HG03575 (cell line): ENCODE results near the gene MOCOS.
A peak's percentile ranks its signal among the peaks of the same experiment; 100 is the strongest.
"Not testable (repeated sequence)": the region's sequence is repeated elsewhere in the genome, so short reads cannot be mapped to it uniquely, and the experiment has no call there.

Experiments
- ATAC-seq: cut with Tn5 transposase; IDR thresholded peaks from one replicate; pipeline ENCODE4 v1.9.1; 2021; ENCODE audit not compliant: unreplicated experiment, insufficient number of reproducible peaks, low FRiP score; ENCODE audit errors: extremely low read depth

Gene MOCOS, protein sequence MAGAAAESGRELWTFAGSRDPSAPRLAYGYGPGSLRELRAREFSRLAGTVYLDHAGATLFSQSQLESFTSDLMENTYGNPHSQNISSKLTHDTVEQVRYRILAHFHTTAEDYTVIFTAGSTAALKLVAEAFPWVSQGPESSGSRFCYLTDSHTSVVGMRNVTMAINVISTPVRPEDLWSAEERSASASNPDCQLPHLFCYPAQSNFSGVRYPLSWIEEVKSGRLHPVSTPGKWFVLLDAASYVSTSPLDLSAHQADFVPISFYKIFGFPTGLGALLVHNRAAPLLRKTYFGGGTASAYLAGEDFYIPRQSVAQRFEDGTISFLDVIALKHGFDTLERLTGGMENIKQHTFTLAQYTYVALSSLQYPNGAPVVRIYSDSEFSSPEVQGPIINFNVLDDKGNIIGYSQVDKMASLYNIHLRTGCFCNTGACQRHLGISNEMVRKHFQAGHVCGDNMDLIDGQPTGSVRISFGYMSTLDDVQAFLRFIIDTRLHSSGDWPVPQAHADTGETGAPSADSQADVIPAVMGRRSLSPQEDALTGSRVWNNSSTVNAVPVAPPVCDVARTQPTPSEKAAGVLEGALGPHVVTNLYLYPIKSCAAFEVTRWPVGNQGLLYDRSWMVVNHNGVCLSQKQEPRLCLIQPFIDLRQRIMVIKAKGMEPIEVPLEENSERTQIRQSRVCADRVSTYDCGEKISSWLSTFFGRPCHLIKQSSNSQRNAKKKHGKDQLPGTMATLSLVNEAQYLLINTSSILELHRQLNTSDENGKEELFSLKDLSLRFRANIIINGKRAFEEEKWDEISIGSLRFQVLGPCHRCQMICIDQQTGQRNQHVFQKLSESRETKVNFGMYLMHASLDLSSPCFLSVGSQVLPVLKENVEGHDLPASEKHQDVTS

DNA sequence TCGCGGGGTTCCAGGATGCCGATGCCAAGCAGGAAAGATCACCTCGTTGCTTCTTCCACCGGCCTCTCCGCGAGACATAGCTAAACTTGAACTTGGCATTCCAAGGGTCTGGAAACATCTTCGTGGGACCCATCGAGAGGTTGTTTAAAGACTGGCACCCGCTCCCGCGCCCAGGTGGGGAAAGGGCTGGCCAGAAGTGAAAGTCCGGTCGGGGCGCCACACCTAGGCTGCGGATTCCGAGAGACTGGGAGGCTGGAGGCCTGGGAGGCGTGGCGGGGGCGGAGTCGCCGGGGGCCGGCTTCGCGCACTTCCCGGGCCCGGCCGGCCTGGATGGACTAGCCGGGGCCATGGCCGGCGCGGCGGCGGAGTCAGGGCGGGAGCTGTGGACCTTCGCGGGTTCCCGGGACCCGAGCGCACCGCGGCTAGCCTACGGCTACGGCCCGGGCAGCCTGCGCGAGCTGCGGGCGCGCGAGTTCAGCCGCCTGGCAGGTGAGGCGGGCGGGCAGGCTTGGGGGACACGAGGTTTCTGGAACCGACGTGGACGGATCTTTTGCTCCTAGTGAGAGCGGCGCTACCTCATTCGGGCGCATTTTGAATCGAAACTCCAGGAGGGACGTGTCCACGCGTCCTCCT, at the start of gene MOCOS:
Gene MOCOS, plus strand, starts transcription at position 305 of the 633 bp plus-strand sequence. Its CDS starts 43 bp downstream, at position 348.
- no peak for ATAC-seq

DNA sequence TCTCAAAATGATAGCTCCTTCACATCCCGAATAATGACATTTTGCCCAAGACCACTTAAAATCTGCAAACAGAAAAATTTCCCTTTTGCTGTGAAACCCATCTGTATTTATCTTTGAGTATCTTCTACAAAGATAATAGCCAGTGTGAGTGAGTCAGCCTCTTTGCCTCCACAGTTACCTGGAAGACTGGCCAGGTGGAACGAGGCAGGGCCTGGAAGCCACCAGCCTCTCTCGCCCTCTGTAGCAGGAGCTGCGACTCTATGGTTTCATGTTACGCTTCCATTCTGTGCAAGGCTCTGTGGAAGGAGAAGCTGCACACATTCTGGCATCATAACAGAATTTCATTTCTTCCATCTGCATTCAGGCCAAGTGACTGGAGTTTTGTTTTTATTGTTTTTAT, 48.1 kb upstream of the MOCOS start:
- ATAC-seq = no peak

DNA sequence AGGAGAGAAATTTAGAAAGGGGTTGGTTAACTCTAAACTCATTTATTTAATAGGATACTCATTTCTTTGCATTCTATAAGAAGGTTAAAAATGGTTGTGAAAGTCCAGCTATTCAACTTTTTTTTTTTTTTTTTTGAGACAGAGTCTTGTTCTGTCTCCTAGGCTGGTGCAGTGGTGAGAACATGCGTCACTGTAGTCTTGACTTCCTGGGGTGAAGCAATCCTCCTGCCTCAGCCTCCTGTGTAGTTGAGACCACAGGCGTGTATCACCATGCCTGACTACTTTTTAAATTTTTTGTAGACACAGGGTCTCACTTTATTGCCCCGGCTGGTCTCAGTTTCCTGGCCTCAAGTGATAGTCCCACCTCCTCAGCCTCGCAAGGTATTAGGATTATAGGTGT, 45.7 kb upstream of the MOCOS start:
- no peak for ATAC-seq

DNA sequence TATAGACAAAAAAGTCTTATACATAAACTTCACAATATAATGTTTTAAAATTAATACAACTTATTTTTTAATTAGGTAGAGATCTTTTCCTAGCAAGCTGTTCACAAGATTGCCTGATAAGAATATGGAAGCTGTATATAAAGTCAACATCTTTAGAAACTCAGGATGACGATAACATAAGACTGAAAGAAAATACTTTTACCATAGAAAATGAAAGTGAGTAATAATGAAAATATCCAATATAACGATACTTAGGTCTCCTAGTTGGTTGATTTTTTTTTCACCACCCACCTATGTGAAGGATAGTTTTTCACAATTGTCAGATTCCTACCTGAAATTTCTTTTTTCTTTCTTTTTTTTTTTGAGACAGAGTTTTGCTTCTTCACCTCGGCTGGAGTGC, 44.5 kb upstream of the MOCOS start:
- no peak for ATAC-seq

DNA sequence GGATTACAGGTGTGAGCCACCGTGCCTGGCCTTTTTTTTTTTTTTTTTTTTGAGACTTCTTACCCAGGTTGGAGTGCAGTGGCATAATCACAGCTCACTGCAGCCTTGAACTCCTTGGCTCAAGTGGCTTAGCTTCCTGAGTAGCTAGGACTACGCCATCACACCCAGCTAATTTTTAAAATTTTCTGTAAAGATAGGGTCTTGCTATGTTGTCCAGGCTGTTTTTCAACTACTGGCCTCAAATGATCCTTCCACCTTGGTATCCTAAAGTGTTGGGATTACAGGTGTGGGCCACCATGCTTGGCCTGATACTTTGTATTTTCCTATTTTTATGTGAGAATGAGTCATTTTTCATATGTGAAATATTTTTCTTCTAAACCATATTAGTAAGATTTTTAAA, 43.9 kb upstream of the MOCOS start:
- ATAC-seq = no peak

DNA sequence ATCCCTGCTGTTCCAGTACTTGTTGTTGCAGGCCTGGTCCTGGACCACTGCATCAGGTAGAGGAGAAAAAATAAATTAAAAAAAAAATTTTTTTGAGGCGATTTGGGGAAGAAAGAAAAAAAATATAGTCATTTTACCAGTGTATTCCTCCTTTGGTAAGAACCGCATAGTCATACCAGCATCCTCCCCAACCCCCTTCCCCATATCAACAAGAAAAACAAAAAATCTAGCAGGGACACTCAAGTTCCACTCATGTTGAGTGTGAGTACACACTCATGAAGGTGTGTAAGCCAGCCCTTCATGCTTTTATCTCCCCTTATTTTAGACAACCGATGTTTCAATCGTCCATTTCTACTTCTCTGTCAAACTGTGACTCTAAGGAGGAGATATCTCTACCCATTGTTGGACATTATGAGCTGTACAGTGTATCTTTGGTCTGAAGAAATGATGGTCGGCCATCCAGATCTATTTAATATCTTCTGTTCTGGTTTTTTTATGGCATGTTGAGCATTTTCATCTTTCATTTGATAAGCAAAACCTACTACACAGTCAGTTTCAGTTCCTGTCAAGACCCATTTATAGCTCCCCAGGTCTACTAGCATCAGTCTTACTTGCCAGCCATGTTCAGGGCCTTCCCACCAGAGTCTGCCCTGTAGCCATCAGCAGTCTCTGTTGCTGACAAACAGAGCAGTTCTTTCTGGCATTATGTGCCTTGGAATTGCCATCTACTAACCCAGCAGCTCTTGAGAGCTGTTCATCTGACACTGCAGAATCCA, 37.6 kb upstream of the MOCOS start:
- peak; percentile 62 for ATAC-seq

DNA sequence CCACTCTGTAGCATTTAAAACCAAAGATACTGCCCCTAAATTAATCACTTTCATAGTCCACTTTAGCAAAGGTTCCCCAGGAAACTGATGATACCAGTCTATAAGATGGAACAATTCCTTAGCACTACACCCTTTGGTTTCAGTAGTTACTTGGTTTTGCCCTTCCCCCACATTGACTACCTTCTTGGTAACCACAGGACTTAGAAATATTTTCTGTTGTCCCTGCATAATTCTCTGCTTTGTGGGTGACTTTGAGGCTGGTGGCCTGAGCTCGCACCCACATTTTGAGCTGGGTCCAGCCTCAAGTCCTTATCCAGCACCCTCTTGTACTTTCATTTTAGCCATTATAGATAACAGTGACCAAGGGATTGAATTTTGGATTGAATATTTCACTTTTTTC, 34.5 kb upstream of the MOCOS start:
- no peak for ATAC-seq

DNA sequence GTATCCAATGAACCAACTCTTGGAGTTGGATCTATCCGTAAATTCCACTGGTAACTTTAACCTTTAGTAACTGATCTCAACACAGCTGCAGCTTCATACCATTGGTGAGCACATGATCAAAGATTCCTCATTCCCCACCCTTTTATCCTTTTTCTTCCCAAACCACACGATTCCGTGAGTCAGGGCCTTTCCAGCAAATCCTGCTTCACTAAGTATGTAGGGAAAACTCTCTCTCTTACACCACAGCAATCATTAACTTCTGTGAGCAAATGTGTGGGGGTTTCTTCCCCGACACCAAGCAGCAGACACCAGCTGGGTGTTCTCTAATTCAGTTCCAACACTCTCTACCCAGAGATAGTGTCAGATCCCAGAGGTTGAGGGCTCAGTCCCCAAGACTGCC, 34.1 kb upstream of the MOCOS start:
- ATAC-seq = no peak

DNA sequence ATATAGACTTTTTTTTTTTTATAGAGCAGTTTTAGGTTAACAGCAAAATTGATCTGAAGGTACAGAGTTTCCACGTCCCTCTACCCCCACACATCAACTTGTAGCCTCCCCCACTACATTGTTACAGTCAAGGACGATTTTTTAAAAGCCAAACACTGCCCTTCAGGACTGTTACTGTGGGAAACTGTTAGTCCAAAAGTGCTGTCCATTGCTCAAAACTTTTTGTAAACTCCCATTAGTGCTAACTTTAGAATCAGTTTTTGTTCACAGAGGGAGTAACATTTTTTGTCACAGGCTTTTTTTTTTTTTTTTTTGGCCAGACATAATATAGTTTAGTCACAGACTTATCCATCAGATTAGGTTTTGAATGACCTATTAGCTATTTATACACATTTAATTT, 33.5 kb upstream of the MOCOS start:
- no peak for ATAC-seq

DNA sequence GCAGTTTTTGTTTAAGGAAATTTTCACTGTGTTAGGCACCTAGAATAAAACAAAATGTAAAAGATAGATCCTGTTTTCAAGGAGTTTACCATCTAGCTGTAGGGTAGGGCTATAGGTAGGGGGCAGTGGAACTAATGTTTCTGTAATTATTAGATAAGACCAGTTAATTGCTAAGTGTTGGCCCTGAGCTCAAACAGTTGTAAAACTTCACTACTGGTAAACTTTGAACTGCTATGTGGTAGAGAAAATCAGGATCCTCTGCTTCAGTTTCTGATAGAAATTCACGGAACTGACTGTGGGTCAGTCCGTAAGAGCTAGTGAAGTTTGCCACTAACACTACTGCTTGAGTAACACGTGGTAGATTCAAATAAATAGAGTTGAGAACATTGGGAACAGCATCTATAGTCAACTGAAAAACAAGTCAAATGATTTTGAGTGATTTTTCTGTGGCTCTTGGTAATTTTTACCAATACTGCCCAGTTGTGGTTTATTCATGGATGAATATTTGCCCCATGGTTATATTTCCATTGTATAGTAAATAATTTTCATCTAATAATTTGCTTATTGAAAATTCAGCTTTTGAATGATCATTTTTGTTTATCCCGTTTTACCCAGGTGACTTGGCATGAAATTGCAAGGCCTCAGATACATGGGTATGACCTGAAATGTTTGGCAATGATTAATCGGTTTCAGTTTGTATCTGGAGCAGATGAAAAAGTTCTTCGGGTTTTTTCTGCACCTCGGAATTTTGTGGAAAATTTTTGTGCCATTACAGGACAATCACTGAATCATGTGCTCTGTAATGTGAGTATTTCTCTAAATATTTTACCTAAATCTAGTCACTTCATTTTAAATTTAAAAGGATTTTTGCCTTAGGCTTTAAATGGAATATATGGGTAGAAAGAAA, 31.2 kb upstream of the MOCOS start:
- ATAC-seq = no peak

DNA sequence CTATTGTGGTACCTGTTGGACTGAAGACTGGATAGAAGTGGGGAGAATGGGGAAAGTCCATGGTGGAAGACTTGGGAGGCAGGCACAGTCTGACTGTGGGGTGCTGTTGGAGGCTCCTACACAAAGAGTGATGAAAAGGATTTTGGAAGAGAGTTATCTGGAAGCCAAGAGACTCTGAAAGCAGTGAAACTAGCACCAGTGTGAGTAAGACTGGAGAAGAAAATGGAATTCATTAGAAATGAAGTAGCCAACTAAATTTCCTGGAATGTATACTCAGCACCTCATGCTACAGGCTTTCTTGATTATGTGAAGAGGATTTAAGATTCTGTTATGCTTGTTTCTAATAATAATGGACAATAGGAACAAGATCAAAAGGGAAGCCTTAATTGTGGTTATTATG, 29.9 kb upstream of the MOCOS start:
- no peak for ATAC-seq

DNA sequence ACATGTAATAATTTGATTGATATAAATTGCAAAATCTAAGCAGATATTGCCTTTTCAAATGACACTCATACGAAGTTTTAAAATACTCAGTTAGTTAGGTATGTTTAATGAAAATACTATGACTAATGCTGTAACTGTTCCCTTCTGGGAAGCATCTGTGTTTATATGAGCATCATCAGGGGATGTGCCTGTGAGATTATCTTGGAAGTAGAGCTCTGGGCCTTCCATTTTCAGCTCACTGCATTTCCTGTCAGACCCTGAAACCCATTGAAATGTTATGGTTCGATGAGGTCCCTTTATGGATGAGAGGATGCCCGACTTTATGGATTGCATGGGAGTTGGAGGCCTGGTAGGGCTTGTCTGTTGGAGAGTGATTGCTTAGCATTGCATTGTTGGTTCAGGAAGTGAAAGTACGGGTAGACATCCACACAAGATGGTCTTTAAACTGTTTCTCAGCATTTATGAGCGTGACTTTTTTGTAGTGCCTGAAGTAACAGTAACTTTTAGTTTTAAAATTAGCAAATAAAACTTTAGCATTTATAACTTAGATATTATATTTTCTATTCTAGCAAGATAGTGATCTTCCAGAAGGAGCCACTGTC, 28.9 kb upstream of the MOCOS start:
- ATAC-seq = no peak

DNA sequence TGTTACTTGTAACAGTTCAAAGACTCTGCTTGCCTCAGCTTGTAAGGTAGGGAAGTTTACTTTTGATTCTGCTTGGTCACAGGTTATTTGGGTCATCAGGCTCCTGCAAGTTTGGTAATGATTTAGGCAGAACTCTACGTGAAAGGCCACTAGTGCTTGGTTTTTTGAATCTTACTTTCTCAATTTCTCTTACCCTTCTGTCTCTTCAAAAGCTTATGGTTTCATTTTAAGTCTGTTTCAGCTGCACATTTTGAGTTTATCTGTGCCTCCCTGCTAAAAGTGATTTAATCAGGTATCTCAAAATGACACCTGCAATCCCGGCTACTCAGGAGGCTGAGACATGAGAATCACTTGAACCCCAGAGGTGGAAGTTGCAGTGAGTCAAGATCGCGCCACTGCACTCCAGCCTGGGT, 26.3 kb upstream of the MOCOS start:
- ATAC-seq = no peak

DNA sequence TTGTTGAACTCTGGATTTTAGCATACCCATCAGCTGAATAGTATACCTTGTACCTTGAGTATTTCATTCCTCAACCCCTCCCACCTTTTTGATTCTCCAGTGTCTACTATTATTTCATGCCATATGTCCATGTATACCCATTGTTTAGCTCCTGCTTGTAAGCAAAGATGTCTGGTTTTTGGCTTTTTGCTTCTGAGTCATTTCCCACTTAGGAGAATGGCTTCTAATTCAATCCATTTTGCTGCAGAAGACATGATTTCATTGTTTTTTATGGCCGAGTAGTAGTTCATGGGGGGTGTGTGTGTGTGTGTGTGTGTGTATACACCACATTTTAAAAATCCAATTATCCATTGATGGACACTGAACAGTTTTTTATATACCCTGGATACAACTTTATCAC, 24.3 kb upstream of the MOCOS start:
- no peak for ATAC-seq

DNA sequence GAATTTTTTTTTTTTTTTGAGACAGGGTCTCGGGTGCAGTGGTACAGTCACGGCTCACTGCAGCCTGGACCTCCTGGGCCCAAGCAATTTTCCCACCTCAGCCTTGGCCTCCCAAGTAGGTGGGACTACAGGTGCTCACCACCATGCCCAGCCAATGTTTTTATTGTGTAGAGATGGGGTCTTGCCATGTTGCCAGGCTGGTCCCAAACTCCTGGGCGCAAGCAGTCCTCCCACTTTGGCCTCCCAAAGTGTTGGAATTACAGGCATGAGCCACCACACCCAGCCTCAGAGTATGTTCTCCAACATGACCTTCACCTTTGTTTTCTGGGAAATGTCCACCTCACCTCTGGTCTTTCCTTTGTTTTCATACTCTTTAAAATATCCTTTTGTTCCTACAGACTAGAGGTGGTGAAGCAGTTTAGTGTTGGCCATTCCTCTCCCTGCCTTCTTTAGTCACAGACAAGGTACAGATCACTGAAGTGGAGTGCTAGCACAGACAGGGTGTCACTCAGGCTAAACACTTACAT, 19.5 kb upstream of the MOCOS start:
- no peak for ATAC-seq

DNA sequence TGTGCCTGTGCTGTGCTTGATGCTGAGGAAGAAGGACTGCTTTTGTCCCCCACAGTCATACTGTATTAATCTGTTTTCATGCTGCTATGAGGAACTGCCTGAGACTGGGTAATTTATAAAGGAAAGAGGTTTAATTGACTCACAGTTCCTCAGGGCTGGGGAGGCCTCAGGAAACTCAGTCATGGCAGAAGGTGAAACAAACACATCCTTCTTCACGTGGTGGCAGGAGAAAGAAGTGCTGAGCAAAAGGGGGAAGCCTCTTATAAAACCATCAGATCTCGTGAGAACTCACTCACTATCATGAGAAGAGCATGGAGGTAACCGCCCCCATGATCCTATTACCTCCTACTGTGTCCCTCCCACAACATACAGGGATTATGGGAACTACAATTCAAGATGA, 19.0 kb upstream of the MOCOS start:
- not testable (repeated sequence) for ATAC-seq

DNA sequence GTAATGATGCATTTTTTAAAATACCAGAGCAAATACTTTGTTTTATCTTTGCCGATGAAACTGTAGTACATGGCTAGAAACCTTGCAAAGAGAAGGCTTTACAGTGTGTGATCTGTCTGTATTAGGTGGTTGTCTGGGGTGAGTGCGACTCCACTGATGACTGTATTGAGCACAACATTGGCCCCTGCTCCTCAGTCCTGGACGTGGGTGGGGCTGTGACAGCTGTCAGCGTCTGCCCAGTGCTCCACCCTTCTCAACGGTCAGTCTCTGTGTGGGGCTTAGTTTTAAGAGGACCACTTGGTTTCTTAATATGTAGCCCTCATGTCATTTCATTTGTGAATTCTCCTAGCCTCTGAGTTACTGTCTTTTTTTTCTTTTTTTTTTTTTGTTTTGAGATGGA, 17.4 kb upstream of the MOCOS start:
- ATAC-seq = no peak
